IPS-15b (cell line): ENCODE data around the gene CGREF1.
A peak's percentile ranks its signal among the peaks of the same experiment; 100 is the strongest.

ENCODE experiments used
- H3K27me3 ChIP-seq: one replicate; pipeline ENCODE4 v1.6.1; 2013; ENCODE audit warnings: low read length; ENCODE audit not compliant: control insufficient read depth, insufficient read depth
- H3K36me3 ChIP-seq: one replicate; pipeline ENCODE4 v1.6.1; 2013; ENCODE audit warnings: low read length; ENCODE audit not compliant: control insufficient read depth, insufficient read depth
- H3K4me1 ChIP-seq: one replicate; pipeline ENCODE4 v1.6.1; 2013; ENCODE audit warnings: mild to moderate bottlenecking, low read length; ENCODE audit not compliant: control insufficient read depth, insufficient read depth
- H3K4me3 ChIP-seq: one replicate; pipeline ENCODE4 v1.5.1; 2013; ENCODE audit warnings: low read depth, low read length
- H3K9ac ChIP-seq: one replicate; pipeline ENCODE4 v1.6.1; 2013; ENCODE audit warnings: low read depth, mild to moderate bottlenecking, low read length
- H3K9me3 ChIP-seq: one replicate; pipeline ENCODE4 v1.6.1; 2013; ENCODE audit warnings: mild to moderate bottlenecking, low read length; ENCODE audit not compliant: control insufficient read depth, insufficient read depth

Gene CGREF1

GRCh38 chr2:27134781-27135477, 16.0 kb upstream of the CGREF1 start:
- peaks cover 3% of the 10 kb centered on the region for H3K4me1 ChIP-seq
- peak overlapping the region; percentile 83 for H3K9ac ChIP-seq
- no peaks in the 10 kb centered on the region for H3K9me3 ChIP-seq
- no peaks in the 10 kb centered on the region for H3K27me3 ChIP-seq
- peaks cover 31% of the 10 kb centered on the region for H3K36me3 ChIP-seq
- H3K4me3 ChIP-seq: peak overlapping the region; percentile 52

- Histone ChIP-seq H3K4me1 (peaks cover 3% of the 10 kb centered on the region), H3K9me3 (no peaks in the 10 kb centered on the region), H3K27me3 (no peaks in the 10 kb centered on the region), H3K9ac (peak within 1 kb of the TSS; percentile 83), H3K4me3 (peak within 1 kb of the TSS; percentile 79), H3K36me3 (peaks cover 34% of the 10 kb centered on the region)
Measured at GRCh38 chr2:27133905-27134780, 15.2 kb upstream of the CGREF1 start, which contains the start of gene PREB. Gene PREB (minus strand): TSS chr2:27134636. CDS start chr2:27134421, 215 bp downstream.

- Histone ChIP-seq H3K9me3 (no peaks in the 10 kb centered on the region), H3K36me3 (peaks cover 34% of the 10 kb centered on the region), H3K4me1 (peaks cover 3% of the 10 kb centered on the region), H3K27me3 (no peaks in the 10 kb centered on the region), H3K4me3 (peak overlapping the region; percentile 79), H3K9ac (peak overlapping the region; percentile 68)
Measured at GRCh38 chr2:27133195-27133875, 14.4 kb upstream of the CGREF1 start.

DNA sequence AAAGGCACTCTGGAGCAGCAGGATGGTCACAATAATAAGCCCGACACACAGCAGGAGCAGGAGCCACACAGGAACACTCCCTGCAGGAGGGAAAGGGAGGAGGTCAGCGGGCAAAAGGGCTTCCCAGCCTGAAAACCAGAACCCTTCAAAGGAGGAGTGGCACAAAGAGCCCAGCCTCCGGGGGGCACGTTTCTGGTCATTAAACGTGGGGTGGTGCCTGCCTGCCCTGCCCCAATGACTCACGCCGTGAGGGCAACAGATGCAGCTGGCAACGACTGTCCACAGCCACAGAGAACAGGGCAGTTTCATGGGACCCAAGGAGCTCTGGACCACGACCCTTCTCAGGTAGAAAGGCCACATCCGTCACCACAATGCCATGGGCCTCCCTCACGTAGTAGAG, 12.5 kb upstream of the CGREF1 start:
- Histone ChIP-seq H3K4me3 (no peak overlapping the region), H3K36me3 (peaks cover 34% of the 10 kb centered on the region), H3K4me1 (peaks cover 3% of the 10 kb centered on the region), H3K9me3 (no peaks in the 10 kb centered on the region), H3K27me3 (no peaks in the 10 kb centered on the region), H3K9ac (no peak overlapping the region)

GRCh38 chr2:27130396-27130795, 11.5 kb upstream of the CGREF1 start:
- Histone ChIP-seq H3K36me3 (peaks cover 34% of the 10 kb centered on the region), H3K4me1 (peaks cover 3% of the 10 kb centered on the region), H3K9me3 (no peaks in the 10 kb centered on the region), H3K9ac (no peak overlapping the region), H3K27me3 (no peaks in the 10 kb centered on the region), H3K4me3 (no peak overlapping the region)

DNA sequence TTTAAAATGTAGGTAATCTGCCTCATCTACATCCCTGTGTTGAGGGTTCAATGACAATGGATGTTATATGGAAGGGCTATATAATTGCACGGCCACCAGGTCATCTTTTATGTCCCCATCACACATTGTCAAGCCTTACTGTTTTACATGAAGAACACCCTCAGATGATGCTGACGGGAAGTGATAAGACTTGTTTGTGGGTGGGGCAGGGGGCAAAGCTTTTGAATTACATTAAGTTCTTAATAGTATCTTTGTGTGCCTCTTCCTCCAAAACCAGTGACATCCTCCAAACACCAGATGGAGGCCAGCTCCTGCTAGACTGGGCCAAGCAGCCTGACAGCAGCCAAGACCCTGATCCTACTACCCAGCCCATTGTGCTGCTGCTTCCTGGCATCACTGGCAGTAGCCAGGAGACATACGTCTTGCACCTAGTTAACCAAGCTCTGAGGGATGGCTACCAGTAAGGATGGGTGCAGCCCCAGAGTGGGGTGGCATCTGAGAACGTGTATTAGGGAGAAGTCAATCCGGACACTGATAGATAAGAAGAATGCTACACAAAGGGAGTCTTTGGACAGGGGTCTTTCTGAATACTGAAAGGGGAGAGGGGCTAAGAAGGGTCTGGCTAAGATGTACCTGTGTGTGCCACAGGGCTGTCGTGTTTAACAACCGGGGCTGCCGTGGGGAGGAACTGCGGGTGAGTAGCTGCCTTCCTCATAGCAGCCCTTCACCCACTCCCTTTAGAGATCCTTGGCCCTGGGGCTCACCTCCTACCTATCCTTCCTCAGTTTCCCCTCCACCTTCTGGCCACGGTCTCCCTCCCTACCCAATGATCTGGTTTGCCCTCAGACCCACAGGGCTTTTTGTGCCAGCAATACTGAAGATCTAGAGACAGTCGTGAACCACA, 10.0 kb upstream of the CGREF1 start:
- no peaks in the 10 kb centered on the region for H3K9me3 ChIP-seq
- H3K4me1 ChIP-seq: peaks cover 3% of the 10 kb centered on the region
- no peak overlapping the region for H3K4me3 ChIP-seq
- H3K9ac ChIP-seq: no peak overlapping the region
- peaks cover 31% of the 10 kb centered on the region for H3K36me3 ChIP-seq
- H3K27me3 ChIP-seq: peaks cover 8% of the 10 kb centered on the region

- Histone ChIP-seq H3K4me3 (no peak overlapping the region), H3K9me3 (no peaks in the 10 kb centered on the region), H3K4me1 (no peaks in the 10 kb centered on the region), H3K27me3 (peaks cover 13% of the 10 kb centered on the region), H3K36me3 (peaks cover 30% of the 10 kb centered on the region), H3K9ac (no peak overlapping the region)
Measured at GRCh38 chr2:27127883-27128667, 9.1 kb upstream of the CGREF1 start.

DNA sequence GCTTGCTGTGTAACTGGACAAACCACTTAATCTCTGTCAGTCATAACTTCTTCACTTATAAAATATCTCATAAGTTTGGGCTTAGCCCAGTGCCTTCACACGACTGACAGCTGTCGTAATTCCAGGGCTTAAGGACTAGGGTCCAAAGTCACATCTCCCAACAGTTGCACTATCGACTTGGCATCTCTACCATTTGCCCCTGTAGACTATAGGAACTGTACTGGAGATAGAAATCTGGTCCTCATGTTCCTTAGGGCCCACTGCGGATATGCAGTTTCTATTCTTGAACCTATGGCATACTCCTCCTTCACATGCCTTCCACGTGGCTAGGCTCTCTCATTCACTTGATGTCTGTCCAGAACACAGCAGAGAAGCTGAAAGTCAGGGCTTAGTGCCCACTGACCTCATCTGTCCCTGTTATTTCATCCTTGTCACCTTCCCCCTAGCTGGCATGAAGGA, 7.4 kb upstream of the CGREF1 start:
- Histone ChIP-seq H3K9me3 (no peaks in the 10 kb centered on the region), H3K27me3 (peaks cover 31% of the 10 kb centered on the region), H3K9ac (no peak overlapping the region), H3K4me3 (no peak overlapping the region), H3K4me1 (no peaks in the 10 kb centered on the region), H3K36me3 (peaks cover 13% of the 10 kb centered on the region)

- no peaks in the 10 kb centered on the region for H3K9me3 ChIP-seq
- H3K9ac ChIP-seq: no peak overlapping the region
Measured at GRCh38 chr2:27125104-27125503, 6.2 kb upstream of the CGREF1 start.

GRCh38 chr2:27123302-27124150, 4.6 kb upstream of the CGREF1 start, which contains the start of gene ABHD1:
Gene ABHD1 (plus strand): TSS chr2:27123815. CDS start chr2:27123949, 134 bp downstream.
- Histone ChIP-seq H3K4me1 (no peaks in the 10 kb centered on the region), H3K4me3 (peak within 1 kb of the TSS; percentile 70), H3K9me3 (no peaks in the 10 kb centered on the region), H3K27me3 (peaks cover 56% of the 10 kb centered on the region), H3K36me3 (no peaks in the 10 kb centered on the region), H3K9ac (peak within 1 kb of the TSS; percentile 54)

More at GRCh38 chr2:27125104-27125503, 6.2 kb upstream of the CGREF1 start:
- Histone ChIP-seq H3K27me3 (peaks cover 42% of the 10 kb centered on the region), H3K4me1 (no peaks in the 10 kb centered on the region), H3K36me3 (peaks cover 3% of the 10 kb centered on the region), H3K4me3 (no peak overlapping the region)
